Retina (tissue), 1 donor: ENCODE data around the gene EXOSC1.
A peak's percentile ranks its signal among the peaks of the same experiment; 100 is the strongest.
"Not testable (repeated sequence)": the region's sequence is repeated elsewhere in the genome, so short reads cannot be mapped to it uniquely, and the experiment has no call there.

Experiments
- DNase-seq: peaks from one replicate; pipeline ENCODE4 v3.0.0-alpha.2; 2016

The EXOSC1 gene

GRCh38 chr10:97456686-97457065 is 10.9 kb upstream of the EXOSC1 start:
- DNase-seq, result no peak

- no peak for DNase-seq
Measured at GRCh38 chr10:97456034-97456685, 10.4 kb upstream of the EXOSC1 start.

GRCh38 chr10:97454330-97455036 is 8.7 kb upstream of the EXOSC1 start:
- no peak for DNase-seq

- no peak for DNase-seq
Measured at GRCh38 chr10:97452352-97452751, 6.5 kb upstream of the EXOSC1 start.

GRCh38 chr10:97451605-97452004 is 5.8 kb upstream of the EXOSC1 start:
- DNase-seq, result no peak

GRCh38 chr10:97450828-97451227 is 5.0 kb upstream of the EXOSC1 start:
- no peak for DNase-seq

GRCh38 chr10:97445357-97445721 is 467 bp downstream of the EXOSC1 start:
- no peak for DNase-seq

- no peak for DNase-seq
Measured at GRCh38 chr10:97444212-97444611, 1.6 kb downstream of the EXOSC1 start.

GRCh38 chr10:97442277-97442676 is 3.5 kb downstream of the EXOSC1 start:
- DNase-seq, result no peak

GRCh38 chr10:97435211-97435610 is 10.6 kb downstream of the EXOSC1 start:
- no peak for DNase-seq

GRCh38 chr10:97434557-97434956 is 11.2 kb downstream of the EXOSC1 start:
- no peak for DNase-seq

- DNase-seq, result no peak
Measured at GRCh38 chr10:97434055-97434454, 11.8 kb downstream of the EXOSC1 start.

- no peak for DNase-seq
Measured at GRCh38 chr10:97428572-97428981, 17.2 kb downstream of the EXOSC1 start.

- DNase-seq, result peak; percentile 39
Measured at GRCh38 chr10:97427571-97428179, 18.1 kb downstream of the EXOSC1 start.

GRCh38 chr10:97426776-97427570 is 18.8 kb downstream of the EXOSC1 start:
- DNase-seq, result peak; percentile 51

- peak; percentile 98 for DNase-seq
Measured at GRCh38 chr10:97425964-97426775, 19.6 kb downstream of the EXOSC1 start, which contains the start of gene PGAM1. Gene PGAM1, plus strand, starts transcription at chr10:97426191. Its CDS starts 117 bp downstream, at chr10:97426308.

GRCh38 chr10:97423757-97424098 is 22.1 kb downstream of the EXOSC1 start:
- DNase-seq, result not testable (repeated sequence)

- no peak for DNase-seq
Measured at GRCh38 chr10:97416565-97416964, 29.2 kb downstream of the EXOSC1 start.

GRCh38 chr10:97412891-97413304 is 32.9 kb downstream of the EXOSC1 start:
- DNase-seq, result no peak

- no peak for DNase-seq
Measured at GRCh38 chr10:97411406-97411805, 34.4 kb downstream of the EXOSC1 start.

GRCh38 chr10:97408496-97408992 is 37.3 kb downstream of the EXOSC1 start:
- DNase-seq, result no peak

GRCh38 chr10:97407952-97408248 is 37.9 kb downstream of the EXOSC1 start:
- DNase-seq, result no peak
